GM23338 (cell line): ENCODE results near the gene OR51V1. TPM values are rescaled to one million over a fixed set of nuclear protein-coding genes. Genes with fewer than 3 reads are reported as not detected.

Experiments used
- ATAC-seq: fragments of 200-7000 bp; cut with Tn5 transposase; 3 replicates; pipeline ENCODE4 v1.9.1; 2020
- DNase-seq: peaks from one replicate; pipeline ENCODE4 v3.0.0-alpha.2; 2015; ENCODE audit warnings: low spot score
- H2AFZ ChIP-seq: fragments of 200-600 bp; sonication (generic); 2 replicates; pipeline ENCODE4 v1.8.0; 2016; ENCODE audit warnings: antibody characterized with exemption, mild to moderate bottlenecking, moderate library complexity
- H3F3A ChIP-seq: fragments of 200-600 bp; sonication (generic); replicated peaks from 2 replicates; pipeline ENCODE4 v1.8.0; 2017; ENCODE audit warnings: antibody characterized with exemption, mixed run types, low read depth
- H3K27ac ChIP-seq: fragments of 200-600 bp; sonication (generic); 2 replicates; pipeline ENCODE4 v1.6.1; 2016; ENCODE audit warnings: low read depth
- H3K27me3 ChIP-seq: fragments of 200-600 bp; sonication (generic); 2 replicates; pipeline ENCODE4 v1.8.0; 2016; ENCODE audit warnings: mild to moderate bottlenecking, mixed run types, moderate library complexity; ENCODE audit not compliant: insufficient read depth
- H3K36me3 ChIP-seq: fragments of 200-600 bp; sonication (generic); 2 replicates; pipeline ENCODE4 v1.8.0; 2016; ENCODE audit warnings: mild to moderate bottlenecking; ENCODE audit not compliant: insufficient read depth
- H3K4me1 ChIP-seq: fragments of 200-600 bp; sonication (generic); 2 replicates; pipeline ENCODE4 v1.8.0; 2016; ENCODE audit warnings: mild to moderate bottlenecking, moderate library complexity; ENCODE audit not compliant: insufficient read depth
- H3K4me2 ChIP-seq: fragments of 200-600 bp; sonication (generic); 2 replicates; pipeline ENCODE4 v1.7.1; 2017; ENCODE audit warnings: mixed run types
- H3K4me3 ChIP-seq: fragments of 200-600 bp; sonication (generic); 2 replicates; pipeline ENCODE4 v1.6.1; 2016; ENCODE audit warnings: mixed run types
- H3K79me2 ChIP-seq: fragments of 200-600 bp; sonication (generic); replicated peaks from 2 replicates; pipeline ENCODE4 v1.8.0; 2017; ENCODE audit warnings: mild to moderate bottlenecking; ENCODE audit not compliant: insufficient read depth
- H3K9me2 ChIP-seq: fragments of 200-600 bp; sonication (generic); 2 replicates; pipeline ENCODE4 v1.8.0; 2017; ENCODE audit not compliant: insufficient read depth
- H4K20me1 ChIP-seq: fragments of 200-600 bp; sonication (generic); replicated peaks from 2 replicates; pipeline ENCODE4 v1.8.0; 2017; ENCODE audit warnings: mild to moderate bottlenecking; ENCODE audit not compliant: insufficient read depth
- H3K27ac Mint-ChIP-seq: 2 replicates; pipeline ENCODE4 v1.8.0; 2020; ENCODE audit warnings: inconsistent platforms, mild to moderate bottlenecking, moderate library complexity, mixed read lengths
- H3K27me3 Mint-ChIP-seq: 3 replicates; pipeline ENCODE4 v1.8.0; 2022; ENCODE audit warnings: low read depth, mild to moderate bottlenecking, moderate library complexity, mixed read lengths, inconsistent platforms; ENCODE audit not compliant: insufficient read depth, poor library complexity
- H3K36me3 Mint-ChIP-seq: 3 replicates; pipeline ENCODE4 v1.8.0; 2021; ENCODE audit warnings: low read depth, mild to moderate bottlenecking, inconsistent platforms, moderate library complexity, mixed read lengths
- H3K4me1 Mint-ChIP-seq: 3 replicates; pipeline ENCODE4 v1.8.0; 2020; ENCODE audit warnings: mild to moderate bottlenecking, inconsistent platforms, mixed read lengths
- H3K4me3 Mint-ChIP-seq: 3 replicates; pipeline ENCODE4 v1.8.0; 2021; ENCODE audit warnings: moderate library complexity, mild to moderate bottlenecking, inconsistent platforms, mixed read lengths
- H3K9me3 Mint-ChIP-seq: 3 replicates; pipeline ENCODE4 v1.8.0; 2020; ENCODE audit warnings: moderate library complexity, mild to moderate bottlenecking, inconsistent platforms, mixed read lengths
- CREB1 ChIP-seq: fragments of 250-450 bp; sonication (Bioruptor Pico); IDR thresholded peaks from 2 replicates; pipeline ENCODE4 v1.5.0; 2020; ENCODE audit warnings: low read depth, mild to moderate bottlenecking, moderate library complexity
- EZH2phosphoT487 ChIP-seq: fragments of 200-600 bp; sonication (generic); IDR thresholded peaks from one replicate; pipeline ENCODE4 v1.8.1; 2018; ENCODE audit warnings: antibody characterized with exemption; ENCODE audit not compliant: unreplicated experiment
- JUNB ChIP-seq: IDR thresholded peaks from one replicate; pipeline ENCODE4 v1.6.1; 2016; ENCODE audit warnings: antibody characterized with exemption; ENCODE audit not compliant: unreplicated experiment
- NANOG ChIP-seq: IDR thresholded peaks from 2 replicates; pipeline ENCODE4 v1.6.1; 2016; ENCODE audit warnings: antibody characterized with exemption, borderline replicate concordance
- ZNF114 ChIP-seq: fragments of 250-450 bp; sonication (Bioruptor Pico); IDR thresholded peaks from 2 replicates; pipeline ENCODE4 v1.5.0; 2020; ENCODE audit warnings: mild to moderate bottlenecking, moderate library complexity
- ZNF331 ChIP-seq: fragments of 250-450 bp; sonication (Bioruptor Pico); IDR thresholded peaks from 2 replicates; pipeline ENCODE4 v1.5.0; 2020; ENCODE audit warnings: low read depth, mild to moderate bottlenecking, moderate library complexity
- polyA plus RNA-seq: library from polyadenylated mRNA; unstranded; fragments of >200 nt; fragmentation: Nextera tagmentation; extraction: Ambion mirVana; gene quantifications from 2 replicates; pipeline ENCODE4 v1.2.1, GENCODE V29; 2016
- total RNA-seq: library from RNA; depleted of rRNA; stranded (reverse); fragments of >200 nt; shearing (Covaris generic); gene quantifications from 2 replicates; pipeline ENCODE4 v1.2.3, GENCODE V29; 2014
- TF ChIP-seq, protein P1 (sequence below): IDR thresholded peaks from one replicate; pipeline ENCODE4 v1.6.1; 2018; ENCODE audit warnings: antibody characterized with exemption; ENCODE audit not compliant: unreplicated experiment

The OR51V1 gene
- total and polyA plus RNA-seq, 2 experiments from 2014 or later = not detected

DNA sequence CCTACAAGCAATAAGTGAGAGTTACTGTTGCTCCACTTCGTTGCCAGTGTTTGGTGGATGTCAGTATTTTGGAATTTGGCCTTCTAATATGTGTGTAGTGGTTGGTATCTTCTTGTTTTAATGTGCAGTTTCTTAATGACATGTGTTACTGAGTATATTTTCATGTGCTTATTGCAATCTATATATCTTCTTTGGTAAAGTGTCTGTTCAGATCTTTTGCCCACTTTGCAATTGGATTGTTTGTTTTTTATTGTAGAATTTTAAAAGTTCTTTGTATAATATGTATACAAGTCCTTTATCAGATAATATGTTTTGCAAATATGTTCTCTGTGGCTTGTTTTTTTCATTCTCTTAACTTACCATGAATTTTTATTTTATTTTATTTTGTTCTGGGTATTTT lies 7.7 kb downstream of the OR51V1 start:
- no peak for ATAC-seq

DNA sequence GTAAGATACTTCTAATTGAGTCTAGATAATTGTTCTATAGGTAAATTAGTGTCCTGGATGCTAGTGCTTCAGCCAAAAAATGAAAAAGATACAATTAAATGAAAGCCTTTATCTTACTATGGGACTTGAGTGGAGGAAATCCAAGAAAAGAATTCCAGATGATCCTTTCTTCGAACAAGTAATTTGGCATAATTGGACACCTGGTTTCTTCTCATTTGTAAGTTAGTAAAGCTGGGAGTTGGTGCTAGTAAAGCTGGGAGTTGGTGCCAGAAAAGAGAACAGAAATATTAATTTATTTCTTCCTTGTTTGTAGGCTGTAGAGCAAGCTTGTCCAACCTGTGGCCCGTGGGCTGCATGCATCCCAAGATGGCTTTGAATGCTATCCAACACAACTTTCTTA lies 12.3 kb downstream of the OR51V1 start:
- DNase-seq (no peak), ATAC-seq (no peak)
- H3K36me3 Mint-ChIP-seq = peaks cover 12% of the 10 kb centered on the region
- no peaks in the 10 kb centered on the region for H3K4me1 Mint-ChIP-seq
- H4K20me1 ChIP-seq = no peaks in the 10 kb centered on the region
- H3K79me2 ChIP-seq = no peaks in the 10 kb centered on the region
- no peak overlapping the region for H3K4me2 ChIP-seq
- H2AFZ ChIP-seq = no peak overlapping the region
- H3K27me3 Mint-ChIP-seq = no peaks in the 10 kb centered on the region
- H3K36me3 ChIP-seq = no peaks in the 10 kb centered on the region
- no peak overlapping the region for H3K4me3 ChIP-seq
- no peaks in the 10 kb centered on the region for H3F3A ChIP-seq
- no peaks in the 10 kb centered on the region for H3K27me3 ChIP-seq
- H3K4me3 Mint-ChIP-seq = no peak overlapping the region
- TF ChIP-seq, protein P1, sequence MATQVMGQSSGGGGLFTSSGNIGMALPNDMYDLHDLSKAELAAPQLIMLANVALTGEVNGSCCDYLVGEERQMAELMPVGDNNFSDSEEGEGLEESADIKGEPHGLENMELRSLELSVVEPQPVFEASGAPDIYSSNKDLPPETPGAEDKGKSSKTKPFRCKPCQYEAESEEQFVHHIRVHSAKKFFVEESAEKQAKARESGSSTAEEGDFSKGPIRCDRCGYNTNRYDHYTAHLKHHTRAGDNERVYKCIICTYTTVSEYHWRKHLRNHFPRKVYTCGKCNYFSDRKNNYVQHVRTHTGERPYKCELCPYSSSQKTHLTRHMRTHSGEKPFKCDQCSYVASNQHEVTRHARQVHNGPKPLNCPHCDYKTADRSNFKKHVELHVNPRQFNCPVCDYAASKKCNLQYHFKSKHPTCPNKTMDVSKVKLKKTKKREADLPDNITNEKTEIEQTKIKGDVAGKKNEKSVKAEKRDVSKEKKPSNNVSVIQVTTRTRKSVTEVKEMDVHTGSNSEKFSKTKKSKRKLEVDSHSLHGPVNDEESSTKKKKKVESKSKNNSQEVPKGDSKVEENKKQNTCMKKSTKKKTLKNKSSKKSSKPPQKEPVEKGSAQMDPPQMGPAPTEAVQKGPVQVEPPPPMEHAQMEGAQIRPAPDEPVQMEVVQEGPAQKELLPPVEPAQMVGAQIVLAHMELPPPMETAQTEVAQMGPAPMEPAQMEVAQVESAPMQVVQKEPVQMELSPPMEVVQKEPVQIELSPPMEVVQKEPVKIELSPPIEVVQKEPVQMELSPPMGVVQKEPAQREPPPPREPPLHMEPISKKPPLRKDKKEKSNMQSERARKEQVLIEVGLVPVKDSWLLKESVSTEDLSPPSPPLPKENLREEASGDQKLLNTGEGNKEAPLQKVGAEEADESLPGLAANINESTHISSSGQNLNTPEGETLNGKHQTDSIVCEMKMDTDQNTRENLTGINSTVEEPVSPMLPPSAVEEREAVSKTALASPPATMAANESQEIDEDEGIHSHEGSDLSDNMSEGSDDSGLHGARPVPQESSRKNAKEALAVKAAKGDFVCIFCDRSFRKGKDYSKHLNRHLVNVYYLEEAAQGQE = no peak
- no peak for TF ChIP-seq ZNF114 (CRISPR knock-in tag)
- TF ChIP-seq JUNB = no peak
- TF ChIP-seq NANOG = no peak
- TF ChIP-seq EZH2phosphoT487 = no peak
- no peak for TF ChIP-seq ZNF331 (CRISPR knock-in tag)
- H3K9me3 Mint-ChIP-seq = peaks cover 20% of the 10 kb centered on the region
- no peak overlapping the region for H3K27ac ChIP-seq
- no peaks in the 10 kb centered on the region for H3K9me2 ChIP-seq
- H3K4me1 ChIP-seq = no peaks in the 10 kb centered on the region
- no peak overlapping the region for H3K27ac Mint-ChIP-seq

More for the DNA sequence above, 7.7 kb downstream of the OR51V1 start:
- Histone ChIP-seq H3K4me2 (no peak overlapping the region), H3K36me3 (no peaks in the 10 kb centered on the region), H3K4me3 (no peak overlapping the region), H3K27ac (no peak overlapping the region), H3F3A (no peaks in the 10 kb centered on the region), H3K27me3 (no peaks in the 10 kb centered on the region), H3K4me1 (no peaks in the 10 kb centered on the region), H4K20me1 (no peaks in the 10 kb centered on the region), H2AFZ (no peak overlapping the region), H3K79me2 (no peaks in the 10 kb centered on the region), H3K9me2 (no peaks in the 10 kb centered on the region)
- peaks cover 12% of the 10 kb centered on the region for H3K36me3 Mint-ChIP-seq
- no peak for TF ChIP-seq CREB1 (CRISPR knock-in tag)
- TF ChIP-seq EZH2phosphoT487 = no peak
- DNase-seq = no peak
- no peak overlapping the region for H3K27ac Mint-ChIP-seq
- H3K9me3 Mint-ChIP-seq = peaks cover 23% of the 10 kb centered on the region
- H3K4me1 Mint-ChIP-seq = peaks cover 8% of the 10 kb centered on the region; the same call in 2 of the 3 replicates
- H3K4me3 Mint-ChIP-seq = no peak overlapping the region
- H3K27me3 Mint-ChIP-seq = no peaks in the 10 kb centered on the region
